GM21723 (cell line): Measurements from ENCODE around the gene UPK3B.
A peak's percentile ranks its signal among the peaks of the same experiment; 100 is the strongest.
"Not testable (repeated sequence)": the region's sequence is repeated elsewhere in the genome, so short reads cannot be mapped to it uniquely, and the experiment has no call there.

ENCODE experiments used
- ATAC-seq: cut with Tn5 transposase; IDR thresholded peaks from one replicate; pipeline ENCODE4 v1.9.1; 2021; ENCODE audit warnings: mild to moderate bottlenecking, moderate library complexity; ENCODE audit not compliant: unreplicated experiment

The UPK3B gene

DNA sequence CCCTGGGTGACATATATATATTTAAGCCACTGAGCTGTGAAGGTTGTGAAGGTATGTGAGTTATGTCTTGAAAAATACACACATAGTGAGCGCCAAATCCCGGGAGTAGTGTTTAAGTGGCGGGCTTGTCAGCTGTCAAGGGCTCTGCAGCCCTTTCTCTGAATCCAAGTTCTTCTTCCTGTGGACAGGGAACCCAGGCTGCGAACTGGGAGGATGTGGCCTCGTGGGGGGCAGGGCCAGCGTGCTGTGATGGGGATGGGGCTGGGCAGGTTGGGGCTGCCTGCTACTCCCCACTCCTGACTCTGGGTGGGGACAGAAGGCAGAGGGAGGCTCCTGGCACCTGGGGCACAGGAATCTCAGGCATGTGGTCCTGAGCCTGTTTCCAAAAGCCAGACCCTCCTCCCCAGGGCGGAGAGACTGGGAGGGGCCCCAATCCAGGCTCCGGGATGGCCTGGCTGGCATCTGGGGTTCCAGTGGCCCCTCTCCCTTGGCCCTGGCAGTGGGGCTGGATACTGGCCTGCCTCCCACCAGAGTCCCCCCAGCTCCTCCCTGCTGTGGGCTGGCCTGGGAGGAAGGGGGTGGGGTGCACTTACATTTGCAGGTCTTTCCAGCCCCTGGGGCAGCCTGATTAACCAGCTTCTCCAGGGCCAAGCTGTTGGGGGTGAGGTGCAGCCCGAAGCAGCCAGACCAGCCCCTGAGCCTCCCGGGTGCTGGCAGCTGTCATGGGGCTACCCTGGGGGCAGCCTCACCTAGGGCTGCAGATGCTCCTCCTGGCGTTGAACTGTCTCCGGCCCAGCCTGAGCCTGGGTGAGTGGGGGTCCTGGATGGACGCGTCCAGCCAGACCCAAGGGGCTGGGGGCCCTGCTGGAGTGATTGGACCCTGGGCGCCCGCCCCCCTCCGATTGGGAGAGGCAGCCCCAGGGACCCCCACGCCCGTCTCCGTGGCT, at the start of gene UPK3B:
Gene UPK3B, plus strand, starts transcription at position 622 of the 947 bp plus-strand sequence. Its CDS starts 101 bp downstream, at position 723.
- ATAC-seq = no peak

- not testable (repeated sequence) for ATAC-seq
Measured at GRCh38 chr7:76460767-76461166, 49.6 kb upstream of the UPK3B start.

DNA sequence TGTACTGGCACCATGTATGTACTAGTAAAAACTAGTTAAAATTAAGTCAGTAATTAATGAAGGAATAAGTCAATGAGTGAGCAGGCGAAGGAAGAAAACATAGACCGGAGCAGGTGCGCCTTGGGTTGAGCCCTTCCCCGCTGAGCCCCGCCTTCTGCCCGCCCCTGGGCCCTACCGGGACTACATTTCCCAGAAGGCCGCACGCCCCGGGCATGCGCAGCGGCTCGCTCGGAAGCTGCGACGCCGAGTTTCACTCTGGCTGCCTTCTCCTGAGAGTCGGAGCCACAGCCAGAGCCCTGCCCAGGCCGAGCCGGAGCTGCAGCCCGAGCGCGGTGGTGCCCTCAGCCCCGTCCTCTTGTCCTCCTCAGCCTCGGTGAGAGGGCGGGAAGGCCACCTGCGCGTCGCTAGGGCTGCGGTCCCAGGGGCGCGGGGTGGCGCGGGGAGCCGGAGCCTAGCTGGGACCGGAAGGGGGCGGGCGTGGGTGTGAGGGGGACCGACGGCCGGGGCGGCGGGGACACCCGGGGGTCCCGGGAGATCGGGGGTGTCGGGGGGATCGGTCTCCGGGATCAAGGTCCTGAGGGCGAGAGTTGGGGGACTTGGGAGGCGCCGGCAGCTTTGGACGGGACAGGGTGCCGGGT, 48.8 kb upstream of the UPK3B start, which contains the start of gene DTX2:
Gene DTX2, plus strand, starts transcription at position 246 of the 638 bp plus-strand sequence. CDS start 18,801 bp downstream, outside the sequence.
- ATAC-seq = peak; percentile 96

DNA sequence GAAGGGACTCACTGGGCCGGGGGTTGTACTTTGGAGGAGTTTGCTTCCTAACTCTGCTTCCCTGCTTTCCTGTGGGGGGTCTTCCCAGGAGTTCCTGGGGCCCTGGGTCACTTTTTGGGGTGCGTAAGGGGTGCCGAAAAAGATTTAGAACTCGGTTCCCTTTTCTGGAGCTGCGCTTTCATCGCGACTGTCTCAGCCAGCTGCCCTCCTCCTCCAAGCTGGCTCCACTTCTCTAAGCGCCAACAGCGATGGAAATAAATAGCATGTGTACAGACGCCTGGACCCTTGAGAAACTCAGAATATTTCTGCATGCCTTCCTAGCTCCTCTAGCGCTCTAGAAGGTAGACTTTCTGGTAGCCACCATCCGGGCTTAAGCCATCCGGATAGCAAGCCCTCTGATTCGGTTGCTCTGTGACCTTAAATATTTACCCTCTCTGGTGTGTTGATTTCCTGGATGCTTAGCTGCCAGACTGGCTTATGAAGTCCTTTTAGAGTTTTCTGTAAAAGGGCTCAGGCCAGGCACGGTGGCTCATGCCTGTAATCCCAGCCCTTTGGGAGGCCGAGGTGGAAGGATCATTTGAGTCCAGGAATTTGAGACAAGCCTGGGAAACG, 48.0 kb upstream of the UPK3B start:
- ATAC-seq = peak; percentile 27

DNA sequence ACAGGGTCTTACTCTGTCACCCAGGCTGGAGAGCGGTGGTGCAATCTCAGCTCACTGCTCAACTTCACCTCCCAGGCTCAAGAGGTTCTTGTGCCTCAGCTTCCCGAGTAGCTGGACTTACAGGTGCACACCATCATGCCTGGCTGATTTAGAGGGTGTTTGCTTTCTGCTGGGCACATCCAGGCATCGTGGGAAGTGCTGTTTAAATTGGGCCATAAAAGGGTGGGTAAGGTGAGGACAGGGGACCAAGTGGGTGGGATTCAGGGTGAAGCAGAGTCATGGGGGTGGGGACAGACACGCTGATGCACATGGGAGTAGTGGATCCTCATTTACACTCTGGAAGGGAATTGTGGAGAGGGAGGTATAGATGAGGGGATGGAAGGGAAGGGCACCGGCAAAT, 45.4 kb upstream of the UPK3B start:
- ATAC-seq = not testable (repeated sequence)

- ATAC-seq = not testable (repeated sequence)
Measured at GRCh38 chr7:76465950-76466349, 44.4 kb upstream of the UPK3B start.

- ATAC-seq = not testable (repeated sequence)
Measured at GRCh38 chr7:76467743-76468404, 42.5 kb upstream of the UPK3B start.

DNA sequence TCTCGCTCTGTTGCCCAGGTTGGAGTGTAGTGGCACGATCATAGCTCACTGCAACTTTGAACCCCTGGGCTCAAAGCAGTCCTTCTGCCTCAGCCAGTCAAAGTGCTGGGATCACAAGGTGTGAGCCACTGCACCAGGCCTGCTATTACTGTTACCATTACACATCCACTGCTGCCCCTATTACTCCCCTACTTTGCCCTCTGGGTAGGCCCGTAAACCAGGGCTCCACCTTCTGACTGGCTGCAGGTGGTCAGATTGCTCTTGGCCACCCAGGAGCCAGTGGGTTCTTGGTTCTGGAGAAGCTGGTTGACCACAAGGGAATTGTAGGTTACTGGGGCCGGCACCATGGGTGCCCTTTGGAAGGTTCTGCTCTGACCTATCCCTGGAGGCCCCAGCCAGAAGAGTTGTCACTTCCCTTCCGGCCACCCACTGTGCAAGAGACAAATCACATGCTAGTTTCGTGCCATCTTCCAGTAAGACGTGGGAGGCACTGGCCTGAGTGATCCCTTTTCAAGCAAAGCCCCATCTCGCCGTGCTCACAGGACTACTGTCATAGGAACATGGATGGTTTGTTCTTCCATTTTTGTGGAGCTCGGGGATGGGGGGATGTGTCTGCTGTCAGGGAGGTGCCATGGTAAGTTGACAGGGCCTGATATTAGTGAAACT, 38.7 kb upstream of the UPK3B start:
- ATAC-seq = not testable (repeated sequence)

- ATAC-seq = not testable (repeated sequence)
Measured at GRCh38 chr7:76473097-76473496, 37.3 kb upstream of the UPK3B start.

DNA sequence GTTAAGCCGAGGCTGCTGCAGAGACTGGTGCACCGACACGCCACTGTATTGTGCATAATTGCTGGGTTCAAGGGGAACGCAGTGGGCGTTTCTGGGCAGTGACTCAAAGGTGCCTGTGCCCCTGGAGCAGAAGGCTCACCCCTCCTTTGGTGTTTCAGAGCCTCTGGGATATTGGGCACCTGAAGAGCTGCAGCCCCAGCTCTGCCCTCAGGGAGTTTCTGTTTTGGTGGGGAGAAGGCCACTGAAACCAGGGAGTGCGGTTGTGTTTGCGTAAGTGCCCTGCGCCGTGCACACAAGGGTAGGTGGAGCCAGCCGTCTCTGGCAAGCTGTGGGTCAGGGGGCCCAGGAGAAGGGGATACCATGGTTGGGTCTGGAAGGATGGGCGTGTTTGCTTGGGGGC, 34.1 kb upstream of the UPK3B start:
- not testable (repeated sequence) for ATAC-seq

DNA sequence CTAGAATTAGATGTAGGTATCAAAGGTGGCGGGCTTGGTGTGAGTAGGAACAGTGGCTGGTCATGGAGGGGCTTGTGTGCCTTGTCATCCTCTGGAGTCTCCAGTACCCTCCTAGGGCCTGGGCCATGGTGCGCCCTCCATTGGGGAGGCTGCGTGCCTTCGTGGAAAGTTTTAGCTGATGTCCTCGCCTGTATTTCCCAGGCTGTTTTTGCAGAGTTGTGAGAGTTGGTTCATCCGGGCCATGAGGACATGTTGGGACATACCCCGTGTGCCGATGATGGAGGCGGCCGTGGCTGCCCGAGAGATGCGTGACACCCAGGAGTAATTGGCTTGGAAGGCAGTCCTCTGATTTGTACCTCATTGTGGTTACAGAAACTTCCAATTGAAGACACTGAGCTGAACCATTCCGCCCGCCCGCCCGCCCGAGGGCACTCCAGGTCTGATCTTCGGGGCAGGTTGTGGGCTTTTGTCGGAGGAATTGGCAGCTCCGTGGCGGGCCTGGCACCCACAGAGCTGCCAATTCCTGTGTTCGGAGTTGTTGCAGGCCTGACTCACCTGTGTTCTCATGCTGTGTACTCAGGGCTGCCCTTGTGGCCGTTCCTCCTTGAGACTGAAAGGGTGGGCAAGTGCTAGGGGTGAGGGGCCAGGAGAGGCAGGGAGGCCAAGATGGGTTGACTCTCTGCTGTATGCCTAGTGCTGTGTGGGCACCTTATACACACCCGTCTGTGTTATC, 33.4 kb upstream of the UPK3B start:
- not testable (repeated sequence) for ATAC-seq

DNA sequence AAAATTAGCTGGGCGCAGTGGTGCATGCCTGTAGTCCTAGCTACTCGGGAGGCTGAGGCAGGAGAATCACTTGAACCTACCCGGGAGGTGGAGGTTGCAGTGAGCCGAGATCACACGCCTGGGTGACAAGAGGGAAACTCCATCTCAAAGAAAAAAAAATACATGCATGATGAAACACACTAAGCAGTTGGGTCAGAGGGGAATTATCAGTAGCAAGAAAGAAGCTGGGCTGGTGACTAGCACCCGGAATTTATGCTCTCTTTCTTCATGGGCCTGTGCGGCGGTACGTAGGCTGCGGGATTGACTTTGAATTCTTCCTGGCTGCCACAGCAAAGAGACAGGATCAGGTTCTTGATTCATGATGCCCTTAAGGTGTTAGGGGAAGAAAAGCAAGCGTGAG, 30.7 kb upstream of the UPK3B start:
- not testable (repeated sequence) for ATAC-seq

DNA sequence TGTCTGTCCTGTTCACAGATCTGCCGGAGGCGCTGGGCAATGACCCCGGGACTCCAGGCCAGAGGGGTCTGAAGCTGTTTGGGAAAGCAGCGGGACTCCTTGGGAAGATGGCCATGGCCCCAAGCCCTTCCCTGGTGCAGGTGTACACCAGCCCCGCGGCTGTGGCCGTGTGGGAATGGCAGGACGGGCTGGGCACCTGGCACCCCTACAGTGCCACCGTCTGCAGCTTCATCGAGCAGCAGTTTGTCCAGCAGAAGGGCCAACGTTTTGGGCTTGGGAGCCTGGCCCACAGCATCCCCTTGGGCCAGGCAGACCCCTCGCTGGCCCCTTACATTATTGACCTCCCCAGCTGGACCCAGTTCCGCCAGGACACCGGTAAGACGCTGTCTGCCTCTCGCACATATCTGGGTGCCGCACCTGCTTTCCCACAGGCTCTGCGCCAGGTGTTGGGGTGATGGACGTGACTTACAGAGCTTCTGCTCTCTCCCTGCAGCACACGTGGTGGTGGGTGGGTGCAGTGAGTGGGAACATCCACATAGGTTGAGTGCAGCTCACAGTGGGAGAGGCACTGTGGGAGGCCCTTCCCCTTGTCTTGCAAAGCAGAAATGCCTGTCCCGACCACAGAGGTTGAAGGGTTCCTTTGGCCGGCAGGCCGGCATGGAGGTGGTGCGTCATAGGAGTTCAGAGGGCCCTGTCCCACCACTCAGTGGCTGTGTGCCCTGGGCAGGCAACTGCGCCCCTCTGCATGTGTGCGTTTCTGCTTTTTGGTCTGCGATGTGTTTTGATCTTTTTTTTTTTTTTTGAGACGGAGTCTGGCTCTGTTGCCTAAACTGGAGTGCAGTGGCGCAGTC, 29.7 kb upstream of the UPK3B start:
- not testable (repeated sequence) for ATAC-seq

DNA sequence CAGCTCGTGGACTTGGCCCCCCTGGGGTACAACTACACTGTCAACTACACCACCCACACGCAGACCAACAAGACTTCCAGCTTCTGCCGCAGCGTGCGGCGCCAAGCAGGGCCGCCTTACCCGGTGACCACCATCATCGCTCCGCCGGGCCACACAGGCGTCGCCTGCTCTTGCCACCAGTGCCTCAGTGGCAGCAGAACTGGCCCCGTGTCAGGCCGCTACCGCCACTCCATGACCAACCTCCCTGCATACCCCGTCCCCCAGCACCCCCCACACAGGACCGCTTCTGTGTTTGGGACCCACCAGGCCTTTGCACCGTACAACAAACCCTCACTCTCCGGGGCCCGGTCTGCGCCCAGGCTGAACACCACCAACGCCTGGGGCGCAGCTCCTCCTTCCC, 27.7 kb upstream of the UPK3B start:
- ATAC-seq = not testable (repeated sequence)

DNA sequence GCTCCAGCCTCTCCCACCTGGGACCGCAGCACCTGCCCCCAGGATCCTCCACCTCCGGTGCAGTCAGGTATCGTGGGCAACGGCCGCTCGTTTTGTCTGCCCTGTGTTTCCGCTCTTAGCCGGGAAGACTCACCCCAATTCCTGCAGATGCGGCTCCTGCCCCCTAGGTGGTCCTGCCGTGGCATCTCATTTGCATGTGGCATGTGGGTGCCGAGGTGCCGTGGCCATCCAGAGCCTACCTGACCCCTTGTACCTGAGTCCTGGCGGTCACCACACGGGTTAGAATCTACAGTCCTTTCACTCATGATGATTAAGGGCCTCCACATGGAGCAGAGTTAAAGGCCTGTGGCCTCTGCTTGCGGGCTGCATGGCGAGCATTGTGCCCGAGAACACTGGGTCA, 27.3 kb upstream of the UPK3B start:
- not testable (repeated sequence) for ATAC-seq

- not testable (repeated sequence) for ATAC-seq
Measured at GRCh38 chr7:76484456-76484855, 25.9 kb upstream of the UPK3B start.

- peak; percentile 17 for ATAC-seq
Measured at GRCh38 chr7:76485822-76486610, 24.3 kb upstream of the UPK3B start.

DNA sequence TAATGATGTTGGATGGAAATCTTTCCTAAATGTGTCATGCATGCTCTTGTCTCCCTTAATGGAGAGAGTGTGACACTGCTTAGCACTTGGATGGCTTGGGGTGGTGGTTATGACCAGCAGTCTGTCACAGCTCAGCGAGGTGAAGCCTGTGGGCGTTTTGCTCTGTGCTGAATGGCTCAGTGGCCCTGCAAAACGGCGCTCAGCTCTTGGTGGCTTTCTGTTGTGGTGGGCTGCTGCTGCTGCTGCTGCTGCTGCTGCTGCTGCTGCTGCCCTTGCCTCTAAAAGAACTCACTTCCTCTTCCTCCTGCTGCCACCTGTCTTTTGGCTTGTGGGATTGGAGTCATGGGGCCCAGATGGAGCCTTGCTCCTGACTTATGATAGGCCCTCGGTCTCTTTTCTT, 23.7 kb upstream of the UPK3B start:
- ATAC-seq = peak; percentile 99
